Activated T-helper 1 cell treated with Interleukin-2 at 50 U/mL for 16 hours (primary cell): ENCODE results near the gene OPN1LW.
"Not testable (repeated sequence)": the region's sequence is repeated elsewhere in the genome, so short reads cannot be mapped to it uniquely, and the experiment has no call there.

ENCODE experiments used
- DNase-seq: peaks from one replicate; pipeline ENCODE4 v3.0.0-alpha.2; 2020; ENCODE audit warnings: low read depth

OPN1LW gene

GRCh38 chrX:154144010-154144409 lies at the start of gene OPN1LW:
Gene OPN1LW (plus strand): TSS chrX:154144243. CDS start chrX:154144284, 41 bp downstream.
- DNase-seq, result not testable (repeated sequence)

- no peak for DNase-seq
These were observed 49.2 kb upstream of the OPN1LW start for GRCh38 chrX:154094833-154095232.

- DNase-seq, result no peak
These were observed 47.7 kb upstream of the OPN1LW start for GRCh38 chrX:154096140-154097002.

GRCh38 chrX:154097003-154097588 lies 46.9 kb upstream of the OPN1LW start:
- DNase-seq, result peak; percentile 56

GRCh38 chrX:154097589-154098541 lies 46.2 kb upstream of the OPN1LW start, which contains the start of gene MECP2:
Gene MECP2 (minus strand): TSS chrX:154097717.
- DNase-seq, result peak; percentile 80

- DNase-seq, result no peak
These were observed 45.5 kb upstream of the OPN1LW start for GRCh38 chrX:154098551-154098950.

- no peak for DNase-seq
These were observed 30.3 kb upstream of the OPN1LW start for GRCh38 chrX:154113729-154114128.

- no peak for DNase-seq
These were observed 29.4 kb upstream of the OPN1LW start for GRCh38 chrX:154114652-154115051.

- no peak for DNase-seq
These were observed 29.0 kb upstream of the OPN1LW start for GRCh38 chrX:154115071-154115470.

GRCh38 chrX:154115750-154116149 lies 28.3 kb upstream of the OPN1LW start:
- DNase-seq, result no peak

GRCh38 chrX:154116426-154117211 lies 27.4 kb upstream of the OPN1LW start:
- DNase-seq, result no peak

GRCh38 chrX:154117566-154117965 lies 26.5 kb upstream of the OPN1LW start:
- no peak for DNase-seq

- DNase-seq, result no peak
These were observed 23.5 kb upstream of the OPN1LW start for GRCh38 chrX:154120567-154120966.

- DNase-seq, result no peak
These were observed 22.8 kb upstream of the OPN1LW start for GRCh38 chrX:154121207-154121606.

GRCh38 chrX:154121961-154122360 lies 22.1 kb upstream of the OPN1LW start:
- DNase-seq, result no peak

- DNase-seq, result peak; percentile 5
These were observed 20.5 kb upstream of the OPN1LW start for GRCh38 chrX:154123241-154124219.

- DNase-seq, result no peak
These were observed 18.5 kb upstream of the OPN1LW start for GRCh38 chrX:154125391-154126040.

GRCh38 chrX:154126101-154126500 lies 17.9 kb upstream of the OPN1LW start:
- no peak for DNase-seq

GRCh38 chrX:154131955-154132354 lies 12.1 kb upstream of the OPN1LW start:
- no peak for DNase-seq

- DNase-seq, result no peak
These were observed 11.7 kb upstream of the OPN1LW start for GRCh38 chrX:154132366-154132765.
